HG02798 (cell line): ENCODE results near the gene SEZ6L2.
"Not testable (repeated sequence)": the region's sequence is repeated elsewhere in the genome, so short reads cannot be mapped to it uniquely, and the experiment has no call there.

Experiments
- ATAC-seq: cut with Tn5 transposase; IDR thresholded peaks from one replicate; pipeline ENCODE4 v1.9.1; 2021; ENCODE audit warnings: mild to moderate bottlenecking; ENCODE audit not compliant: unreplicated experiment, poor library complexity

Gene SEZ6L2

GRCh38 chr16:29891525-29892457 is 7.6 kb downstream of the SEZ6L2 start:
- no peak for ATAC-seq

GRCh38 chr16:29889372-29889771 is 10.0 kb downstream of the SEZ6L2 start:
- ATAC-seq, result not testable (repeated sequence)

- ATAC-seq, result no peak
Measured at GRCh38 chr16:29883987-29884386, 15.4 kb downstream of the SEZ6L2 start.

DNA sequence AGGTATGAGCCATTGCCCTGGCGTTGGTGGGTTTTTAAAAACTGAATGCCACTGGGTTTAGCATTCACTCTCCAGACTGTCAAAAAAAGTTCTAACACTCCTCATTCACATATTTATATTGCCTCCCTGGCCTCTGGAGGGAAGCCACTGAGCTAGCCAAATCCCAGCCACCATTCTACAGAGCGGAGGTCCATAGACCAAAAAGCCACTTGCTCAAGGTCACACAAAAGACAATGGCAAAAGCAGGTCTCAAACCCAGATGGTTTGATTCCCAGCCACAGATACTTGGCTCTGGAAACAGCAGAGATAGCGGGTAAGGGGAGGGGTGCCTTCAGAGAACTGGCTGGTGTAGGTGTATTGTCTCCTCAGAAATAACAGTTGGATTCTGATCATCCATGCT is 18.3 kb downstream of the SEZ6L2 start:
- ATAC-seq, result no peak

GRCh38 chr16:29878172-29878571 is 21.2 kb downstream of the SEZ6L2 start:
- ATAC-seq, result no peak

DNA sequence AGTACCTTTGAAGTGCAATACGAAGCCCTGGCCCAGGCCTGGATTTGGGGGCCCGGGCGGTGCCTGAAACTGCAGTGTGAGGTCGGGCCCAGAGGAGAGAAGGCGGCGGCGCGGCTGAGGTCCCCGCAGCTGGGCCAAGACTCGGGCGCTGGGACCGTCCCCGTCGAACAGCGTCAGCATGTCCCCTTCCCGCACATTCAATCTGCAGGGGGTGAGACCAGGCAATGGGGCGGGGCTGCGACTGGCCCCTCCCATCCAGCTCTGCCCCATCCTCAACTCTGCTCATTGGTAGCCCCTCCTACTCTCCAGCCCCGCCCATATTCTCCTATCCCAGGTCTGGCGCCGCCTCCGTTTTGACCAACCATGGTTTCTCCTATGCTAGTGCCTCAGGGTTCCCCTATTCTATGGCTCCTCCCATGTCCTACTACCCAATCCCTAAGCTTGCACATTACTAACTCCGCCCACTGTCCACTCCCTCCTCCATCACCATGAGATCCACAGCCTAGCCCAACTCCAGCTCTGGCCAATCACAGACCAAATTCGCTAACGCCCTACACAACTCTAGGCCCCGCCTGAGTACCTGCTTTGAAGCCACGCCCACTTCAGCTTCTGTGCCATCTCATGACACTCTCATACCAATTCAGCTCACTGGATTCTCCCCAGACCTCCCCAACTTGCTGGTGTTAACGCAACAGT is 21.9 kb downstream of the SEZ6L2 start:
- ATAC-seq, result no peak

DNA sequence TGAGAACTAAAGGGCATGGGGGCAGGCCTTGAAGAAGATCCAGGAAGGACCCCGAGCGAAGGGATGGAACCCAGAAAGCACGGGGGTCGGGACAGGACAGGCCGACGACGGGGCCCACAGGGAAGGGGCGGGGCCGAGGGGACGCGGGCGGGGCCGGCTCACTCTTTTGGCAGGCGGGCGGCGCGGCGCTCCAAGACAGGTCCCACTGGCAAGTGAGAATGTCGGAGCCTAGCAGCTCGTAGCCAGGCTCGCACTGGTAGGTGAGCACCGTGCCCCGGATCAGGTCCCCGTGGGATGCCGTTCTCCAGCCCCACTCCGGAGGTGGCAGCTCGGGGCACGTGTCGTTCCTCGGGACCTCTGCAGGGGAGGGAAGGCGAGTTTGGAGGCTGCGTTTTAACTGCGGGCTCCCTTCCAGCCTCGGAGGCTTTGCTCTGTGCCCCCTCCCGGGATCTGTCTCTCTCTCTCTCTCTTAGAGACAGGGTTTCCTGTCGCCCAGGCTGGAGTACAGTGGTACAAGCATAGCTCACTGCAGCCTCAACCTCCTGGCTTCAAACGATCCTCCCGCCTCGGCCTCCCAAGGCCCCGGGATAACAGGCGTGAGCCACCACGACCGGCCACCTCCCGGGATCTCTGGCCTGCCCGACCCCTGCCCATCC is 22.6 kb downstream of the SEZ6L2 start:
- ATAC-seq, result no peak

DNA sequence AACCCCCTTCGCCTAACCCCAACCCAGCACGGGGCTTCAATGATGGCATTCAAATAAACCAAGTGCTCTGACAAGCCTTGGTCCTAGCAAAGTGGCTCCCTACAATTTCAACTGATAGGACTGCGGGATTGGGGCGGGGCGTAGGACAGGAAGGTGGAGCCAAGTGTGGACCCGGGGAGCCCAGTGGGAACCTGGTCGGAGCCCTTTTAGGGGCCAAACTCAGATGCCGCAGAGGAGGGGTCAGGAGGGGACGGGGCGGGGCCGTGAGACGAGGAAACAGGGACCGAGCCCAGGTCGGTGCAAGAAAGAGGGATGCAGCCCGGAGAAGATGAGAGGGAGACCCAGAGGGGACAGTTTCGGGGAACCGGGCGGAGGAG is 23.1 kb downstream of the SEZ6L2 start:
- ATAC-seq, result no peak

GRCh38 chr16:29875206-29875605 is 24.1 kb downstream of the SEZ6L2 start:
- ATAC-seq, result no peak

GRCh38 chr16:29873319-29873718 is 26.0 kb downstream of the SEZ6L2 start:
- ATAC-seq, result no peak

DNA sequence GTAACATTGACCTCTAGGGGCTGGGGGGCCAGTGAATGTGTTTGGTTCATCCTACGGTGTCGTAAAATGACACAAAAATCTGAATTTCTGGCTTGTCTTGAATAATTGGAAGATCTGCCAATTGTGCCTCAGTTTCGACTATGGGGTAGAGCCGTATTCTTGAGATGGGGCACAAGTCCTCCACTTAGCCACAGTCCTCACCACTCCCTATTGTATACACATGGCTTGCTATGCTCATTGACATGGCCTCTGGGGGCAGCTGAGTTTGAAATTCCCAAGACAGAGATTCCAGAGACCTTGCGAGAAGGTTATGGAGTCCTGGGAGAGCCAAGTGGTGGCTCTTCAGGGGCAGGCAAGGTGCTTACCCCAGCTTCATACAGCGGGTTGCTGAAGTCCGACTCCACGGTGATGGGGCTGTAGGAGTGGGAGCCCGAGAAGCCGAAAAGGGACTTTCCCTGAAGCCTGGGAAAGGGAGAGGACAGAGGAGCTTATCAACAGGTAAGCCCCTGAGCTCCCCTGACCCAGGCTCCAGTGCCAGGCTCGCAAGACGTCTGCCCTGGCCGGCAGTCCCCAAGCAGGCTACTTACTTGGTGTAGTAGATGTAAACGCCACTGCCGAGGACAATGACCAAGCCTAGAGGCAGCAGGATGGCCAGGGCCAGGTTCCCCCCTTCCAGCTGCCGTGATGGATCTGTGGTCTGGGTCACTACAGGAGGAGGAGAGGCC is 27.4 kb downstream of the SEZ6L2 start:
- no peak for ATAC-seq

DNA sequence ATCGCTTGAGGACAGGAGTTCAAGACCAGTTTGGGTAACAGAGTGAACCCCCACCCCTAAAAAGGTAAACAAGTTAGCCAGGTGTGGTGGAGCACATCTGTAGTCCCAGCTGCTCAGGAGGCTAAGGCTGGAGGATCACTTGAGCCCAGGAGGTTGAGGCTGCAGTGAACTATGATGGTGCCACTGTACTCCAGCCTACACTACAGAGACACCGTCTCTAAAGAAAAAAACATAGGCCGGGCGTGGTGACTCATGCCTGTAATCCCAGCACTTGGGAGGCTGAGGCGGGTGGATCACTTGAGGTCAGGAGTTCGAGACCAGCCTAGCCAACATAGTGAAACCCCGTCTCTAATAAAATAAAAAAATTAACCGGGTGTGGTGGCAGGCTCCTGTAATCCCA is 30.3 kb downstream of the SEZ6L2 start:
- ATAC-seq, result not testable (repeated sequence)

DNA sequence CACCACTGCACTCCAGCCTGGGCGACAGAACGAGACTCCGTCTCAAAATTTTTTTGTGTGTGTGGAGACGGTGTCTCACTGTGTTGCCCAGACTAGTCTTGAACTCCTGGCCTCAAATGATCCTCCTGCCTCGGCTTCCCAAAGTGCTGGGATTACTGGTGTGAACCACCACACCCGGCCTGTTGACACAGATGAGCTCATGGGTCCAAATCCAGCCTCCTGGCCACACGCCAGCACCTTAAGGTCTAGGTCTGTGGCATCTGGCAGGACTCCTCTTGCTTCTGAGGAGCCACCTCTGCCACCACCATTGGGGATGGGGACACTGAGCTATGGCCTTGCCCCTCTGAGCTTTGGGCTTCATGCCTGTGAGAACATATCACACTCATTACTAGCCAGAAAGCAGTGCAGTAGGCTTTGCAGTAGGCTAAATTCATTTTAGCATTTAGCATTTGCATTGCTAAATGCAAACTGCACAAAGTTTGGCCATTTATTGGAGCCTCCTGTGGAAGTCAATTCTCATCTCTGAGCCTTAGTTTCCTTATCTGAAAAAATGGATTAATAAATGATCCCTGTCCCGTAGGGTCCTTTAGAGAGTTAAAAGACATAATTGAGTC is 30.8 kb downstream of the SEZ6L2 start:
- no peak for ATAC-seq

- no peak for ATAC-seq
Measured at GRCh38 chr16:29864205-29864604, 35.1 kb downstream of the SEZ6L2 start.

- ATAC-seq, result no peak
Measured at GRCh38 chr16:29863669-29863984, 35.7 kb downstream of the SEZ6L2 start.

GRCh38 chr16:29862884-29863668 is 36.3 kb downstream of the SEZ6L2 start, which contains the start of gene CDIPT:
Gene CDIPT, minus strand, starts transcription at chr16:29863226. Its CDS starts 369 bp downstream, at chr16:29862857.
- ATAC-seq, result peak; percentile 94

DNA sequence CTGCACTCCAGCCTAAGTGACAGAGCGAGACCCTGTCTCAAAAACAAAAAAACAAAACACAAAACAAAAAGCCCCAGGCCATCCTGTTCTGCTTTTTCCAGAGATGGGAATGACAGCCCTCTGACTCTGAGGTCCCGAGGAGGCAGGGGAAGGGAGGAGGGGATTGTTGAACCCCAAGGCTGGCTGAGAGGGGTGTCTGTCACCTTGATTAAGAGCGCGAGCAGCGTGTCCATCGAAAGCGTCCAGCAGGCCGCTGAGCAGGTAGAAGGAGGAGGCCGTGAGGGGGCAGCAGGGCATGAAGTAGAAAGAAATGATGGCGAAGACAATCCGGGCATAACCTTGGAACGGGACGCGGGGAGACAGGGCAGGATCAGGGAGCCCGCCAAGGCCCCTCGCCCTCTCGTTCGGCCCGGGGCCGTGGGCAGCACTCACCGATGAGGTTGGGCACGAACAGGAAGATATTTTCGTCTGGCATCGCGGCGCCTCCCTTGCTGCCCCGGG is 36.9 kb downstream of the SEZ6L2 start:
- peak; percentile 7 for ATAC-seq

DNA sequence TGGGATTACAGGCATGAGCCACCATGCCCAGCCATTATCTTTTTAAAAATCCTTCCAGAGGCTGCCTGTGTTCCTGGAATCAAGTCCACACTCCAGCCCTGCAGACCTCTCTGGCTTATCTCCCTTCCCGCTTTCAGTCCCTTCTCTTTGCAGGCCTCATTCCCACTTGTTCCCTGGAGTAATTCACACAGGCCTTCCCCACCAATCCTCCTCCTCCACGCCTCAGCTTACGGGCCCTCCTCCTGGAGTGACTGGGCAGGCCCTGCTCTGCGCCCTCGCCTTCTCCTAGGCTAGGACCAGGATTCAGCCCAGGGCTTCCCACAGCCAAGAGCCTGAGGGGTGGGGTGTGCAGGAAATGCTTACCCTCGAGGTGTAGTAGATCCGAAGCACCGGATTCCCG is 39.1 kb downstream of the SEZ6L2 start:
- ATAC-seq, result no peak

- no peak for ATAC-seq
Measured at GRCh38 chr16:29858974-29859373, 40.4 kb downstream of the SEZ6L2 start.
